H1 (cell line): ENCODE measurements around the gene CLDN34.

Source experiments
- BRCA1 ChIP-seq: IDR thresholded peaks from 2 replicates; pipeline ENCODE4 v1.6.1; 2012; ENCODE audit warnings: low read depth, low read length, improper control_type of control experiment
- CHD7 ChIP-seq: fragments of 300-600 bp; sonication (generic); IDR thresholded peaks from 2 replicates; pipeline ENCODE4 v1.7.1; 2012; ENCODE audit warnings: low read length, moderate library complexity, mild to moderate bottlenecking, inconsistent platforms; ENCODE audit not compliant: insufficient replicate concordance
- CTCF ChIP-seq, 3 experiments: IDR thresholded peaks; 1 replicate in 2 of 3; 2 replicates in 1 of 3; pipeline versions ENCODE4 v1.5.1 to v1.6.1; 2011; ENCODE audit warnings: low read length in 3 of 3, mild to moderate bottlenecking in 3 of 3, inconsistent platforms in 2 of 3, low read depth in 1 of 3, moderate library complexity in 1 of 3; ENCODE audit not compliant: insufficient read depth in 1 of 3; ENCODE audit errors: control extremely low read depth in 1 of 3
- KDM4A ChIP-seq: IDR thresholded peaks from one replicate; pipeline ENCODE4 v1.7.1; 2012; ENCODE audit warnings: low read depth, mild to moderate bottlenecking, moderate library complexity, low read length, inconsistent platforms; ENCODE audit not compliant: severe bottlenecking
- RFX5 ChIP-seq: IDR thresholded peaks from 2 replicates; pipeline ENCODE4 v1.6.1; 2011; ENCODE audit warnings: low read depth, low read length, improper control_type of control experiment, borderline replicate concordance
- ZNF274 ChIP-seq: IDR thresholded peaks from 2 replicates; pipeline ENCODE4 v1.7.0; 2012; ENCODE audit warnings: low read length, borderline replicate concordance; ENCODE audit errors: extremely low read depth

GRCh38 chrX:9980401-9980800, 13.2 kb downstream of the CLDN34 start:
- TF ChIP-seq CHD7 (no peak), CTCF (IDR thresholded peaks at IDR 0.05; ENCODE audit: control extremely low read depth in 1 of 3, insufficient read depth in 1 of 3, low read depth in 1 of 3, low read length in 3 of 3) (no peak), BRCA1 (no peak), KDM4A (no peak), ZNF274 (no peak), RFX5 (no peak)
